ENCODE results near the gene LRP1.

- TF ChIP-seq CTCF (IDR thresholded peaks at IDR 0.05) (no peak), POLR2AphosphoS5 (IDR thresholded peaks at IDR 0.05; ENCODE audit: low read depth, low read length) (no peak), SIN3A (IDR thresholded peaks at IDR 0.05; ENCODE audit: borderline replicate concordance, insufficient read depth, low read depth, low read length) (no peak), REST (IDR thresholded peaks at IDR 0.05; ENCODE audit: insufficient read depth in 1 of 2, low read depth in 2 of 2, low read length in 1 of 2) (no peak)
Measured at GRCh38 chr12:57187222-57188089, 59.2 kb downstream of the LRP1 start.
